GM18519 (cell line): ENCODE results near the gene PCBD1.

ENCODE experiments used
- ATAC-seq: cut with Tn5 transposase; IDR thresholded peaks from one replicate; pipeline ENCODE4 v1.9.1; 2021; ENCODE audit warnings: mild to moderate bottlenecking, moderate library complexity; ENCODE audit not compliant: unreplicated experiment, low FRiP score

The PCBD1 gene

DNA sequence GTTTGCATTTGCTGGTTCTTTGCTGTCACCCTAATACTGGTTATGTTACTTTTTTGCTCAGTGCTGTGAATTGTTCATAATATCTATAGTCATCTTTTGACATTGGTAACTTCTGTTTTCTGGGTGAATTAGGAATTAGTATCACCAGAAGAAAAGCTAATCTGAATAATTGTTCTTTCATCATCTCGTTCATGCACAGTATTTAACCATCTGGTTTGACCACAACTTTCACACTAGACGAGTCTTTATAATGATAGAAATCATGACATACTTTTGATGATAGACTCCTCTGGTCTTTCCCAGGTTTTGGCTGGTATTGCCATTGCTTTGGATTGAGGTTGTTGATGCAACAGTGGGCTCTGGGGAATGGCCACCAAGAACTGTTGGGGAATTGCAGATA lies 47.5 kb downstream of the PCBD1 start:
- no peak for ATAC-seq

DNA sequence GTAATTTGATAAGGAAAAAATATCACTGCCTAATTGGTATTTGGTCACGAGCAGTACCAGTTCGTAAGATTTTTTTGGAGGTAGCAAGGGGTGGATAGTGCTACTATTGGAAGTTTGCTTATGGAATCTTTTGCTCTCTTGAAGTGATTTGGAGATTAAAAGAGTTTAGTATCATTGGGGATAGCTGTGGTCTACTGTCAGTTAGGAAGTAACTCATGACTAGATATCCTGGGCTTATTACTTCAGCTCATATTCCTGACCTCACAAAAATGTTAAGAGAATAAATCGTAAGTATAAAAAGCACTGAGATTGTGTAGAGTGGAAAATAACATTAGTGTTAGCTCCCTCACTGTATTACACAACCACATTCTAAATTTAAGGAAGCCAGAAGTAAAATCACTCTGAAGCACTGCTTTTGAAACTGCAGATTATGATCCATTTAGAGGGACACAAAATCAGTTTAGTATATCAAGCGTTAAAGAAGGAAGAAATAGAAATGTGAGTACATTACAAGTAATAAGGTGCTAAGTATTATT lies 50.0 kb downstream of the PCBD1 start:
- no peak for ATAC-seq

DNA sequence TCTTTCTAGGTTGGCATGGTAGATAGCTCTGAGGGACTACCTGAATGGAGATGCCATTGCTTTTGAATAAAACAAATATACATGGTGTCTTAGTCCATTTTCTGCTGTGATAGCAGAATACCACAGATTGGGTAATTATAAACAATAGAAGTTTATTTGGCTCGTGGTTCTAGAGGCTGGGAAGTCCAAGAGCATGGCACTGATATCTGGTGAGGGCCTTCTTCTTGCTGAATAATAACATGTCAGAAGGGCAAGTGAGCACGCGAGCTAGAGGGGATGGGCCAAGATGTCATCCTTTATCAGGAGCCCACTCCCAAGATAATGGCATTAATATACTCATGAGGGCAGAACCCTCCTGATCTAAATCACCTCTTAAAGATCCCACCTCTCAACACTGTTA lies 50.7 kb downstream of the PCBD1 start:
- ATAC-seq: no peak

DNA sequence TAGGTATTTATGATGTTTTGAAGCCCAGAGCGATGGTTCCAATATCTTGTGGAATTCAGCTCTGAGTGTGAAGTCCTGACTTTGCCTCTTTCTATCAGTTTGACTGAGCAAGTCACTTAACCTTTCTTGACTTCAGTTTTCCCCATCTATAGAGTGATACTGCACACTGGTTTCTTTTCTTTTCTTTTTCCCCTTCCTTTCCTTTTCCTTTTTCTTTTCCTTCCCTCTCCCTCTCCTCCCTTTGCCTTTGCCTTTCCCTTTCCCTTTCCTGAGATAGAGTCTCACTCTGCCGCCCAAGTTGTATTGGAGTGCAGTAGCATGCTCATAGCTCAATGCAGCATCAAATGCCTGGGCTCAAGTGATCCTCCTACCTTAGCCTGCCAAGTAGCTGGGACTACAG lies 52.0 kb downstream of the PCBD1 start:
- no peak for ATAC-seq

GRCh38 chr10:70834441-70835151 lies 53.8 kb downstream of the PCBD1 start:
- ATAC-seq: no peak

DNA sequence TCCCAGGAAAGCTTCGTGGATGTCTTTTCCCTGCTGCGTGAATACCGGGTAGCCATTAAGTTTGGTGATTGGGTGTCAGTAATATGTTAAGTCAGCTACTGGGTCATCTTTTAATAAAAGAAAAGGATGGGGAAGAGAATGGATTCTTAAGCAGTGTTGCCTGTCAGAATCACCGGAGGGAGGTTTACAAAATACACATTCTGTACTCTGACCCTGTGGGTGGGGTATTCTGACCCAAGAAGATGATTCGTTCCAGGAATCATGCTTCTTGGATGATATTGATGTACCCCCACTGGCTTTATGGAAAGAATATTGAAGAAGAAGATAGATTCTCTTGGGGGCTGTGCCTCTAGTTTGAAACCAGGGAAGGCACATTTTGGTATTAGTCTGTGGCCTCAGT lies 54.3 kb downstream of the PCBD1 start:
- no peak for ATAC-seq

GRCh38 chr10:70833601-70834000 lies 54.8 kb downstream of the PCBD1 start:
- ATAC-seq: no peak
